Right lobe of liver (tissue), 6 donors: Measurements from ENCODE around the gene LRIT2. TPM values are rescaled to one million over a fixed set of nuclear protein-coding genes. Genes with fewer than 3 reads are reported as not detected.

Experiments used
- ATAC-seq, 4 donors: fragments of 200-7000 bp; cut with Tn5 transposase; one replicate each; pipeline ENCODE4 v1.9.1; 2020; ENCODE audit warnings: mild to moderate bottlenecking in 4 of 4, moderate library complexity in 4 of 4
- DNase-seq, 3 donors: peaks; one replicate each; pipeline ENCODE4 v3.0.0-alpha.2; 2020
- H3K27ac ChIP-seq, 3 donors: fragments of 200-600 bp; one replicate each; pipeline ENCODE4 v1.8.0; 2022
- H3K27me3 ChIP-seq, 2 donors: fragments of 200-600 bp; one replicate each; pipeline ENCODE4 v1.8.0; 2022
- H3K36me3 ChIP-seq, 4 donors: fragments of 200-600 bp; sonication (generic) in 1 of 4; one replicate each; pipeline versions ENCODE4 v1.5.1 to v1.8.0; 2017 to 2022; ENCODE audit warnings: control low read depth in 1 of 4
- H3K4me1 ChIP-seq, 4 donors: fragments of 200-600 bp; sonication (generic) in 1 of 4; one replicate each; pipeline versions ENCODE4 v1.5.1 to v1.8.0; 2017 to 2022; ENCODE audit warnings: control low read depth in 1 of 4
- H3K4me3 ChIP-seq, 3 donors: fragments of 200-600 bp; one replicate each; pipeline ENCODE4 v1.8.0; 2022
- H3K9me3 ChIP-seq, 4 donors: fragments of 200-600 bp; sonication (generic) in 1 of 4; one replicate each; pipeline versions ENCODE4 v1.5.1 to v1.8.0; 2017 to 2022; ENCODE audit warnings: control low read depth in 1 of 4
- CTCF ChIP-seq, 4 donors: fragments of 200-600 bp in 3 of 4; fragments of 450-650 bp in 1 of 4; IDR thresholded peaks; one replicate each; pipeline versions ENCODE4 v1.5.1 to v1.8.0; 2016 to 2022; ENCODE audit warnings: antibody characterized with exemption in 4 of 4, mild to moderate bottlenecking in 2 of 4
- POLR2A ChIP-seq: fragments of 450-650 bp; IDR thresholded peaks from one replicate; pipeline ENCODE4 v1.6.1; 2017; ENCODE audit warnings: antibody characterized with exemption, mild to moderate bottlenecking
- WGBS: methylation state at CpG from one replicate; pipeline ENCODE4 v1.1.6; 2018; ENCODE audit warnings: low coverage, low lambda C conversion rate; ENCODE audit not compliant: insufficient coverage; ENCODE audit errors: missing lambda C conversion rate; 5-methylcytosine and 5-hydroxymethylcytosine counted together
- intact Hi-C, 2 donors: fragments of 100-400 bp; cut with DNase I; formaldehyde crosslinking; loops; one replicate each; pipeline versions ENCODE4 v1.11.2 to v1.14.1; 2022
- total RNA-seq, 6 experiments: library from RNA; depleted of rRNA in 2 of 6; stranded (reverse); fragments of >200 nt in 2 of 6; fragmentation: NEBNext Ultra II Directional in 3 of 6; extraction: Animal tissue kit (Norgen Biotek cat#: 25700) in 3 of 6; gene quantifications; one replicate each; pipeline versions ENCODE4 v1.1.0 to v1.2.4, GENCODE V29; 2016 to 2023
- donor health status: DM: no; HTN: yes; CAD: no.
- donor health status: DM: no; HTN: no; CAD: no.
- donor health status: DM: no; HTN: no; CAD: no.
- donor health status: DM: no; HTN: yes; CAD: no.
- donor health status: DM: no; HTN: yes; CAD: no.

LRIT2 gene
- total RNA-seq, 6 experiments from 2014 or later = not detected

GRCh38 chr10:84244651-84245270 lies 19.4 kb upstream of the LRIT2 start, which contains the start of gene RGR:
TSS of gene RGR (plus strand) at chr10:84245053. CDS start at chr10:84245091, 38 bp downstream.
- no peak for TF ChIP-seq CTCF (IDR thresholded peaks at IDR 0.05)
- TF ChIP-seq POLR2A = no peak
- no peaks in the 10 kb centered on the region for H3K9me3 ChIP-seq
- H3K27me3 ChIP-seq = no peaks in the 10 kb centered on the region
- intact Hi-C loops = no loop called here
- no peak for DNase-seq
- H3K4me3 ChIP-seq = no peak within 1 kb of the TSS
- 33% methylated on average over 4 of the region's 9 CpGs for WGBS
- no peaks in the 10 kb centered on the region for H3K4me1 ChIP-seq
- no peak for ATAC-seq
- no peaks in the 10 kb centered on the region for H3K36me3 ChIP-seq
- no peak within 1 kb of the TSS for H3K27ac ChIP-seq

GRCh38 chr10:84243759-84244158 lies 18.4 kb upstream of the LRIT2 start:
- TF ChIP-seq CTCF (IDR thresholded peaks at IDR 0.05) = no peak
- TF ChIP-seq POLR2A = no peak

GRCh38 chr10:84241185-84241790 lies 15.9 kb upstream of the LRIT2 start, which contains the start of gene LRIT1:
TSS of gene LRIT1 (minus strand) at chr10:84241546. CDS start at chr10:84241439, 107 bp downstream.
- 72% methylated on average over 10 of the region's 13 CpGs for WGBS
- ATAC-seq (no peak), DNase-seq (no peak)
- intact Hi-C loops = no loop called here
- no peak within 1 kb of the TSS for H3K4me3 ChIP-seq
- no peaks in the 10 kb centered on the region for H3K27me3 ChIP-seq
- no peaks in the 10 kb centered on the region for H3K4me1 ChIP-seq
- TF ChIP-seq CTCF (IDR thresholded peaks at IDR 0.05) (no peak), POLR2A (no peak)
- H3K9me3 ChIP-seq = no peaks in the 10 kb centered on the region
- H3K27ac ChIP-seq = no peak within 1 kb of the TSS
- no peaks in the 10 kb centered on the region for H3K36me3 ChIP-seq

More at GRCh38 chr10:84243759-84244158, 18.4 kb upstream of the LRIT2 start:
- 95% methylated on average over 3 of the region's 3 CpGs for WGBS
- H3K4me1 ChIP-seq = no peaks in the 10 kb centered on the region
- intact Hi-C loops = no loop called here
- ATAC-seq (no peak), DNase-seq (no peak)
- H3K4me3 ChIP-seq = no peak overlapping the region
- H3K9me3 ChIP-seq = no peaks in the 10 kb centered on the region
- no peaks in the 10 kb centered on the region for H3K36me3 ChIP-seq
- H3K27ac ChIP-seq = no peak overlapping the region
- H3K27me3 ChIP-seq = no peaks in the 10 kb centered on the region

GRCh38 chr10:84238909-84239308 lies 13.6 kb upstream of the LRIT2 start:
- intact Hi-C loops = no loop called here
- H3K27me3 ChIP-seq = no peaks in the 10 kb centered on the region

More at GRCh38 chr10:84238909-84239308, 13.6 kb upstream of the LRIT2 start:
- TF ChIP-seq POLR2A = no peak
- no peak for TF ChIP-seq CTCF (IDR thresholded peaks at IDR 0.05)
- WGBS = 56% methylated on average over 3 of the region's 3 CpGs
- Histone ChIP-seq H3K9me3 (no peaks in the 10 kb centered on the region), H3K36me3 (no peaks in the 10 kb centered on the region), H3K4me1 (no peaks in the 10 kb centered on the region), H3K4me3 (no peak overlapping the region), H3K27ac (no peak overlapping the region)
- DNase-seq = no peak
- ATAC-seq = no peak
